ENCODE results near the gene SH3GLB1. TPM values are rescaled to one million over a fixed set of nuclear protein-coding genes. Genes with fewer than 3 reads are reported as not detected.

SH3GLB1 gene
- total RNA-seq, 1 experiment from 2014 or later = 42.4 TPM

- POLR2A ChIA-PET = no interaction called here
- intact Hi-C loops (cut with micrococcal nuclease) = no loop called here
- Histone ChIP-seq H3K4me2 (ENCODE audit: low read length) (no peak overlapping the region), H3K27me3 (ENCODE audit: insufficient read depth, low read length) (no peaks in the 10 kb centered on the region), H2AFZ (ENCODE audit: low read depth, low read length, poor library complexity, severe bottlenecking) (no peak overlapping the region), H3K4me1 (ENCODE audit: control insufficient read depth in 1 of 2, insufficient read depth in 2 of 2, low read length in 2 of 2) (peaks cover 0 to 5% of the 10 kb centered on the region in 2 experiments; a peak in 1 of 4 replicates), H4K20me1 (ENCODE audit: insufficient read depth) (no peaks in the 10 kb centered on the region), H3K27ac (ENCODE audit: low read depth, low read length) (no peak overlapping the region), H3K9ac (ENCODE audit: low read length) (no peak overlapping the region), H3K9me3 (ENCODE audit: control insufficient read depth in 1 of 2, insufficient read depth in 1 of 2, low read depth in 1 of 2, low read length in 2 of 2) (peaks cover 0 to 4% of the 10 kb centered on the region in 2 experiments; a peak in 1 of 4 replicates), H3K79me2 (ENCODE audit: insufficient read depth, low read length) (no peaks in the 10 kb centered on the region), H3K36me3 (ENCODE audit: control insufficient read depth in 1 of 2, insufficient read depth in 2 of 2, low read length in 2 of 2) (no peaks in the 10 kb centered on the region), H3K9me2 (ENCODE audit: insufficient read depth) (no peaks in the 10 kb centered on the region), H3K4me3 (replicated peaks in 1 of 2; ENCODE audit: low read depth in 1 of 2, low read length in 2 of 2) (no peak overlapping the region)
- DNase-seq (ENCODE audit: low read depth, low spot score) (no peak), ATAC-seq (no peak)
- CTCF ChIA-PET = no interaction called here
- RAD21 ChIA-PET (ENCODE audit: low non-redundant PET in 1 of 2, low total read pairs in 2 of 2, uncharacterized antibody in 2 of 2, unreplicated experiment in 2 of 2) = no interaction called here
- no TSS peak for BruUV-seq (replicated peaks)
- TF ChIP-seq FOSL1 (IDR thresholded peaks at IDR 0.05; ENCODE audit: low read depth) = no peak
- TF ChIP-seq REST (IDR thresholded peaks at IDR 0.05; ENCODE audit: low read depth) = no peak
- no peak for TF ChIP-seq ELF1 (IDR thresholded peaks at IDR 0.05; ENCODE audit: borderline replicate concordance, low read depth)
- TF ChIP-seq ZNF274 (IDR thresholded peaks at IDR 0.05; ENCODE audit: low read depth, low read length) = no peak
- no peak for TF ChIP-seq POLR2AphosphoS5 (IDR thresholded peaks at IDR 0.05; ENCODE audit: low read depth, low read length)
- no peak for TF ChIP-seq SIN3A (IDR thresholded peaks at IDR 0.05; ENCODE audit: low read depth)
- no peak for TF ChIP-seq ZBTB33 (IDR thresholded peaks at IDR 0.05; ENCODE audit: extremely low read depth, insufficient replicate concordance, low read length)
- TF ChIP-seq POLR2A (IDR thresholded peaks at IDR 0.05; ENCODE audit: borderline replicate concordance, extremely low read depth, insufficient read depth, insufficient read length) = no peak
- no peak for TF ChIP-seq YY1 (IDR thresholded peaks at IDR 0.05; ENCODE audit: extremely low read depth, insufficient replicate concordance, low read depth, low read length)
- TF ChIP-seq RAD21 (IDR thresholded peaks at IDR 0.05; ENCODE audit: low read depth) = no peak
- TF ChIP-seq EZH2phosphoT487 (IDR thresholded peaks at IDR 0.05; ENCODE audit: borderline replicate concordance) = no peak
- TF ChIP-seq ATF3 (IDR thresholded peaks at IDR 0.05) = no peak
- no peak for TF ChIP-seq SP1 (IDR thresholded peaks at IDR 0.05; ENCODE audit: low read depth)
- TF ChIP-seq, protein P1, sequence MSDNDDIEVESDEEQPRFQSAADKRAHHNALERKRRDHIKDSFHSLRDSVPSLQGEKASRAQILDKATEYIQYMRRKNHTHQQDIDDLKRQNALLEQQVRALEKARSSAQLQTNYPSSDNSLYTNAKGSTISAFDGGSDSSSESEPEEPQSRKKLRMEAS (IDR thresholded peaks at IDR 0.05) = no peak
- TF ChIP-seq SRF (IDR thresholded peaks at IDR 0.05; ENCODE audit: low read depth) = no peak
- TF ChIP-seq JUND (IDR thresholded peaks at IDR 0.05) = no peak
- TF ChIP-seq CBX3 (IDR thresholded peaks at IDR 0.05; ENCODE audit: low read depth) = no peak
- no peak for TF ChIP-seq ZFX (IDR thresholded peaks at IDR 0.05)
- TF ChIP-seq CEBPB (IDR thresholded peaks at IDR 0.05; ENCODE audit: low read depth) = no peak
- TF ChIP-seq TCF7L2 (IDR thresholded peaks at IDR 0.05; ENCODE audit: borderline replicate concordance, extremely low read depth, insufficient read depth, insufficient read length) = no peak
Observed at GRCh38 chr1:86788300-86789206, 84.2 kb downstream of the SH3GLB1 start.
